GM21786 (cell line): ENCODE measurements around the gene HS3ST3B1.

Source experiments
- ATAC-seq: cut with Tn5 transposase; IDR thresholded peaks from one replicate; pipeline ENCODE4 v1.9.1; 2021; ENCODE audit not compliant: unreplicated experiment

The HS3ST3B1 gene

GRCh38 chr17:14320734-14321475 lies 20.0 kb downstream of the HS3ST3B1 start:
- no peak for ATAC-seq

- ATAC-seq = no peak
These were observed 20.6 kb downstream of the HS3ST3B1 start for GRCh38 chr17:14321476-14321949.

GRCh38 chr17:14321980-14322776 lies 21.3 kb downstream of the HS3ST3B1 start:
- no peak for ATAC-seq

GRCh38 chr17:14323522-14323981 lies 22.7 kb downstream of the HS3ST3B1 start:
- ATAC-seq = no peak

GRCh38 chr17:14325618-14326167 lies 24.8 kb downstream of the HS3ST3B1 start:
- no peak for ATAC-seq

- no peak for ATAC-seq
These were observed 29.1 kb downstream of the HS3ST3B1 start for GRCh38 chr17:14329900-14330491.

- no peak for ATAC-seq
These were observed 29.6 kb downstream of the HS3ST3B1 start for GRCh38 chr17:14330492-14330962.

GRCh38 chr17:14331225-14331981 lies 30.5 kb downstream of the HS3ST3B1 start:
- ATAC-seq = no peak

- ATAC-seq = no peak
These were observed 31.1 kb downstream of the HS3ST3B1 start for GRCh38 chr17:14331982-14332298.

GRCh38 chr17:14332331-14332730 lies 31.4 kb downstream of the HS3ST3B1 start:
- ATAC-seq = no peak

GRCh38 chr17:14333506-14333905 lies 32.6 kb downstream of the HS3ST3B1 start:
- ATAC-seq = no peak

GRCh38 chr17:14334276-14334840 lies 33.5 kb downstream of the HS3ST3B1 start:
- ATAC-seq = no peak

GRCh38 chr17:14334919-14335318 lies 34.0 kb downstream of the HS3ST3B1 start:
- ATAC-seq = no peak

- ATAC-seq = no peak
These were observed 35.5 kb downstream of the HS3ST3B1 start for GRCh38 chr17:14336418-14336817.

- no peak for ATAC-seq
These were observed 36.8 kb downstream of the HS3ST3B1 start for GRCh38 chr17:14337596-14338079.

- no peak for ATAC-seq
These were observed 40.2 kb downstream of the HS3ST3B1 start for GRCh38 chr17:14340857-14341754.

- ATAC-seq = no peak
These were observed 41.0 kb downstream of the HS3ST3B1 start for GRCh38 chr17:14341866-14342265.

GRCh38 chr17:14346801-14347200 lies 45.9 kb downstream of the HS3ST3B1 start:
- no peak for ATAC-seq

GRCh38 chr17:14351493-14351892 lies 50.6 kb downstream of the HS3ST3B1 start:
- no peak for ATAC-seq
